ENCODE data around the gene ABCA3.

DNA sequence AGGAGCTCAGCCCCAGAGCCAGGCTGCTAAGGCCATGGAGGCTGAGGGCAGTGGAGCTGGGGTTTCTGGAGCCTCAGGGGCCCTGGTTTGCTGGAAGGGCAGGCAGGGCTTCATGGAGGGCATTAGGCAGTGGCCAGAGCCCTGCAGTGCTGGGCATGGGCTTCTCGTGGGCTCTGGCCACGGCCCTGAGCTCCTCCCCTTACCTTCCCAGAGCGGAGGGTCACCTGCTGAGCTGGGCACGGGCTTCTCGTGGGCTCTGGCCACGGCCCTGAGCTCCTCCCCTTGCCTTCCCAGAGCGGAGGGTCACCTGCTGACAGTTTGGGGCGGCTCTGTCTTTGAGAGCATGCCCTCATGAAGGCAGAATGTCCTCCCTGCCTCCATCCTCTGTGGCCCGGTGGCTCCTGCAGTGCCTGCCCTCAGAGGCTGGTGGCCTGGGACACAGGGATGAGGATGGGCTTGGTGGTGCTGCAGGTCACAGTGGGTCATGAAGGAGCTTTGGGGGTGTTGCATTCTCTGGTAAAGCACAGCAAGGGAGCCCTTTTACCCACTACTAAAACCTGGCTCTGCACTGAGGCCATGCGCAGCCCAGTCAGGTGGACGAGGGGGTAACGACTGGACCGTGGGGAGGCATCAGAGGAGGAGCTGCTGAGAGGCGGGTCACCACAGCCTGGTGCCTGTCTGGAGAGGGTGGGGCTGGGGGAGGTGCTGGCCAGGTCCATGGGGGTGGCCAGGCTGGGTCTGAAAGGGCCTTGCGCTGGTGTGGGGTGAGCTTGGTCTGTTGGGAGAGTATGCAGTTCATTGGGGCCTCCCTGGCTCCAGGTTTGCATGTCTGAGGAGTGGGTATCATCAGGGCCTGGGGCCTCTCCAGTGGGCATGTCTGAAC, 69.7 kb downstream of the ABCA3 start:
- TF ChIP-seq, protein P1, sequence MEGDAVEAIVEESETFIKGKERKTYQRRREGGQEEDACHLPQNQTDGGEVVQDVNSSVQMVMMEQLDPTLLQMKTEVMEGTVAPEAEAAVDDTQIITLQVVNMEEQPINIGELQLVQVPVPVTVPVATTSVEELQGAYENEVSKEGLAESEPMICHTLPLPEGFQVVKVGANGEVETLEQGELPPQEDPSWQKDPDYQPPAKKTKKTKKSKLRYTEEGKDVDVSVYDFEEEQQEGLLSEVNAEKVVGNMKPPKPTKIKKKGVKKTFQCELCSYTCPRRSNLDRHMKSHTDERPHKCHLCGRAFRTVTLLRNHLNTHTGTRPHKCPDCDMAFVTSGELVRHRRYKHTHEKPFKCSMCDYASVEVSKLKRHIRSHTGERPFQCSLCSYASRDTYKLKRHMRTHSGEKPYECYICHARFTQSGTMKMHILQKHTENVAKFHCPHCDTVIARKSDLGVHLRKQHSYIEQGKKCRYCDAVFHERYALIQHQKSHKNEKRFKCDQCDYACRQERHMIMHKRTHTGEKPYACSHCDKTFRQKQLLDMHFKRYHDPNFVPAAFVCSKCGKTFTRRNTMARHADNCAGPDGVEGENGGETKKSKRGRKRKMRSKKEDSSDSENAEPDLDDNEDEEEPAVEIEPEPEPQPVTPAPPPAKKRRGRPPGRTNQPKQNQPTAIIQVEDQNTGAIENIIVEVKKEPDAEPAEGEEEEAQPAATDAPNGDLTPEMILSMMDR (IDR thresholded peaks at IDR 0.05): no peak
- TF ChIP-seq POLR2A (IDR thresholded peaks at IDR 0.05) (no peak), EP300 (IDR thresholded peaks at IDR 0.05) (no peak)

Measured in upper lobe of left lung (tissue), 4 donors.